ENCODE measurements around the gene PSMA3.
A peak's percentile ranks its signal among the peaks of the same experiment; 100 is the strongest.

PSMA3 gene

GRCh38 chr14:58291646-58292045 lies 47.0 kb downstream of the PSMA3 start:
- Histone ChIP-seq H3K4me1 (ENCODE audit: control insufficient read depth in 1 of 2, insufficient read depth in 1 of 2, low read depth in 1 of 2, low read length in 1 of 2) (peaks cover 13 to 16% of the 10 kb centered on the region in 2 experiments), H3K36me3 (peaks cover 88% of the 10 kb centered on the region), H3K27me3 (no peaks in the 10 kb centered on the region), H3K4me3 (ENCODE audit: low read depth in 1 of 2, low read length in 1 of 2) (no peak overlapping the region), H3K27ac (no peak overlapping the region), H3K9me3 (no peaks in the 10 kb centered on the region)
- TF ChIP-seq, protein P1, sequence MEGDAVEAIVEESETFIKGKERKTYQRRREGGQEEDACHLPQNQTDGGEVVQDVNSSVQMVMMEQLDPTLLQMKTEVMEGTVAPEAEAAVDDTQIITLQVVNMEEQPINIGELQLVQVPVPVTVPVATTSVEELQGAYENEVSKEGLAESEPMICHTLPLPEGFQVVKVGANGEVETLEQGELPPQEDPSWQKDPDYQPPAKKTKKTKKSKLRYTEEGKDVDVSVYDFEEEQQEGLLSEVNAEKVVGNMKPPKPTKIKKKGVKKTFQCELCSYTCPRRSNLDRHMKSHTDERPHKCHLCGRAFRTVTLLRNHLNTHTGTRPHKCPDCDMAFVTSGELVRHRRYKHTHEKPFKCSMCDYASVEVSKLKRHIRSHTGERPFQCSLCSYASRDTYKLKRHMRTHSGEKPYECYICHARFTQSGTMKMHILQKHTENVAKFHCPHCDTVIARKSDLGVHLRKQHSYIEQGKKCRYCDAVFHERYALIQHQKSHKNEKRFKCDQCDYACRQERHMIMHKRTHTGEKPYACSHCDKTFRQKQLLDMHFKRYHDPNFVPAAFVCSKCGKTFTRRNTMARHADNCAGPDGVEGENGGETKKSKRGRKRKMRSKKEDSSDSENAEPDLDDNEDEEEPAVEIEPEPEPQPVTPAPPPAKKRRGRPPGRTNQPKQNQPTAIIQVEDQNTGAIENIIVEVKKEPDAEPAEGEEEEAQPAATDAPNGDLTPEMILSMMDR (IDR thresholded peaks at IDR 0.05) = no peak

DNA sequence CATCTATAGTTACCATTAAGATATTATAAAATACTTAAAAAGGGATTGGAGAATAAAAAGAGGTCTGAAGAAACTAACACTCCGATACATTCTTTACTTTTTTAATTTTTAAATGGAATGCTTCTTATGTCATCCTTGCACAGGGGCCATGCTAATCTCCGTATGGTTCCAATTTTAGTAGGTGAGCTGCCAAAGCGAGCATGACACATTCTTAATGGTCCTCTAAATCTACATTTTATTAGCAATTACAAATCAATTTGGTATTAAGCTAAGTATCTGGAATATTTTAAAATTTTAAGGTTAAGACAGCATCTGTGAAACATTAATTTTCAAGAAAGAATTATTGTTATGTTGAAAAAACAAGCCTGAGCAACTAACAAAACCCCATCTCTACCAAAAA lies 47.5 kb downstream of the PSMA3 start:
- TF ChIP-seq, protein P1 (IDR thresholded peaks at IDR 0.05) = no peak
- peaks cover 17 to 21% of the 10 kb centered on the region in 2 experiments for H3K4me1 ChIP-seq (ENCODE audit: control insufficient read depth in 1 of 2, insufficient read depth in 1 of 2, low read depth in 1 of 2, low read length in 1 of 2)
- peaks cover 83% of the 10 kb centered on the region for H3K36me3 ChIP-seq
- no peaks in the 10 kb centered on the region for H3K27me3 ChIP-seq
- H3K9me3 ChIP-seq = no peaks in the 10 kb centered on the region
- no peak overlapping the region for H3K27ac ChIP-seq
- H3K4me3 ChIP-seq (ENCODE audit: low read depth in 1 of 2, low read length in 1 of 2) = no peak overlapping the region

GRCh38 chr14:58294201-58294600 lies 49.6 kb downstream of the PSMA3 start:
- H3K36me3 ChIP-seq = peaks cover 64% of the 10 kb centered on the region

GRCh38 chr14:58296726-58297125 lies 52.1 kb downstream of the PSMA3 start:
- Histone ChIP-seq H3K4me1 (ENCODE audit: control insufficient read depth in 1 of 2, insufficient read depth in 1 of 2, low read depth in 1 of 2, low read length in 1 of 2) (peaks cover 37 to 41% of the 10 kb centered on the region in 2 experiments), H3K36me3 (peaks cover 44% of the 10 kb centered on the region), H3K27ac (peak overlapping the region; percentile 97), H3K4me3 (ENCODE audit: low read depth in 1 of 2, low read length in 1 of 2) (peak overlapping the region; percentile 86 to 90), H3K27me3 (no peaks in the 10 kb centered on the region), H3K9me3 (no peaks in the 10 kb centered on the region)
- TF ChIP-seq, protein P1 (IDR thresholded peaks at IDR 0.05) = no peak

More at GRCh38 chr14:58294201-58294600, 49.6 kb downstream of the PSMA3 start:
- H3K9me3 ChIP-seq = no peaks in the 10 kb centered on the region
- no peak overlapping the region for H3K4me3 ChIP-seq (ENCODE audit: low read depth in 1 of 2, low read length in 1 of 2)
- no peaks in the 10 kb centered on the region for H3K27me3 ChIP-seq
- TF ChIP-seq, protein P1 (IDR thresholded peaks at IDR 0.05) = no peak
- peaks cover 17 to 20% of the 10 kb centered on the region in 2 experiments for H3K4me1 ChIP-seq (ENCODE audit: control insufficient read depth in 1 of 2, insufficient read depth in 1 of 2, low read depth in 1 of 2, low read length in 1 of 2)
- no peak overlapping the region for H3K27ac ChIP-seq

GRCh38 chr14:58297412-58297761 lies 52.7 kb downstream of the PSMA3 start:
- Histone ChIP-seq H3K27me3 (no peaks in the 10 kb centered on the region), H3K27ac (peak overlapping the region; percentile 97), H3K36me3 (peaks cover 44% of the 10 kb centered on the region), H3K4me3 (ENCODE audit: low read depth in 1 of 2, low read length in 1 of 2) (peak overlapping the region; percentile 86 to 90), H3K4me1 (ENCODE audit: control insufficient read depth in 1 of 2, insufficient read depth in 1 of 2, low read depth in 1 of 2, low read length in 1 of 2) (peaks cover 37 to 41% of the 10 kb centered on the region in 2 experiments), H3K9me3 (no peaks in the 10 kb centered on the region)
- TF ChIP-seq, protein P1 (IDR thresholded peaks at IDR 0.05) = no peak
